Omental fat pad (tissue), 4 donors: ENCODE measurements around the gene ZNF280C. TPM values are rescaled to one million over a fixed set of nuclear protein-coding genes. Genes with fewer than 3 reads are reported as not detected.

ENCODE experiments used
- ATAC-seq: fragments of 150-250 bp; one replicate; pipeline ENCODE4 v1.9.1; 2016; ENCODE audit warnings: mild to moderate bottlenecking, moderate library complexity; ENCODE audit not compliant: low FRiP score
- DNase-seq: peaks from one replicate; pipeline ENCODE4 v3.0.0-alpha.2; 2019; ENCODE audit warnings: low spot score
- CTCF ChIP-seq, 3 donors: fragments of 450-650 bp; IDR thresholded peaks; one replicate each; pipeline ENCODE4 v1.5.1; 2016 to 2017; ENCODE audit warnings: antibody characterized with exemption in 3 of 3, mild to moderate bottlenecking in 3 of 3, moderate library complexity in 2 of 3
- small RNA-seq: library from RNA; depleted of rRNA; stranded (forward); fragments of <200 nt; gene quantifications from one replicate; pipeline ENCODE3, GENCODE V24; 2016
- total RNA-seq, 4 donors: library from RNA; depleted of rRNA; stranded (reverse); fragments of >200 nt; gene quantifications; one replicate each; pipeline ENCODE4 v1.1.0, GENCODE V29; 2016

ZNF280C gene
- total RNA-seq, 4 donors from 2014 or later, result 3.3 to 4.9 (median 4.2) TPM

- DNase-seq (no peak), ATAC-seq (peak; percentile 85)
- TF ChIP-seq CTCF (IDR thresholded peaks at IDR 0.05), result no peak
These were observed 113.1 kb downstream of the ZNF280C start for GRCh38 chrX:130155564-130155963.

Small RNA genes within 50 kb of the gene (small RNA-seq; reads per million reads assigned to genes)
- gene RNU6-1130P, result not detected

Other genes with a start within 250 kb of the ZNF280C start
- 10 to 100 TPM; 10.8 to 30.5 (median 15.0) TPM for gene ELF4, start 158.4 kb downstream of the ZNF280C start, total RNA-seq
- gene AIFM1, start 103.1 kb downstream of the ZNF280C start, total RNA-seq, result 10 to 100 TPM; 14.7 to 21.2 (median 16.9) TPM
- gene RAB33A, start 96.9 kb downstream of the ZNF280C start, total RNA-seq, result 1 to 10 TPM in 3 of 4 donors, not detected in 1; 1.4 to 3.0 (median 1.4) TPM
- 10 to 100 TPM in 1 of 4 donors, 1 to 10 TPM in 3; 6.7 to 10.0 (median 8.6) TPM for gene SLC25A14, start 71.0 kb upstream of the ZNF280C start, total RNA-seq
- not detected for gene GPR119, start 116.8 kb upstream of the ZNF280C start, total RNA-seq
- gene RBMX2, start 133.1 kb upstream of the ZNF280C start, total RNA-seq, result 10 to 100 TPM; 10.6 to 18.9 (median 12.1) TPM